Measurements from ENCODE around the gene AGRN. TPM values are rescaled to one million over a fixed set of nuclear protein-coding genes. Genes with fewer than 3 reads are reported as not detected.
"Not testable (repeated sequence)": the region's sequence is repeated elsewhere in the genome, so short reads cannot be mapped to it uniquely, and the experiment has no call there.

AGRN gene
- total RNA-seq, 1 donor from 2014 or later = 14.1 TPM

DNA sequence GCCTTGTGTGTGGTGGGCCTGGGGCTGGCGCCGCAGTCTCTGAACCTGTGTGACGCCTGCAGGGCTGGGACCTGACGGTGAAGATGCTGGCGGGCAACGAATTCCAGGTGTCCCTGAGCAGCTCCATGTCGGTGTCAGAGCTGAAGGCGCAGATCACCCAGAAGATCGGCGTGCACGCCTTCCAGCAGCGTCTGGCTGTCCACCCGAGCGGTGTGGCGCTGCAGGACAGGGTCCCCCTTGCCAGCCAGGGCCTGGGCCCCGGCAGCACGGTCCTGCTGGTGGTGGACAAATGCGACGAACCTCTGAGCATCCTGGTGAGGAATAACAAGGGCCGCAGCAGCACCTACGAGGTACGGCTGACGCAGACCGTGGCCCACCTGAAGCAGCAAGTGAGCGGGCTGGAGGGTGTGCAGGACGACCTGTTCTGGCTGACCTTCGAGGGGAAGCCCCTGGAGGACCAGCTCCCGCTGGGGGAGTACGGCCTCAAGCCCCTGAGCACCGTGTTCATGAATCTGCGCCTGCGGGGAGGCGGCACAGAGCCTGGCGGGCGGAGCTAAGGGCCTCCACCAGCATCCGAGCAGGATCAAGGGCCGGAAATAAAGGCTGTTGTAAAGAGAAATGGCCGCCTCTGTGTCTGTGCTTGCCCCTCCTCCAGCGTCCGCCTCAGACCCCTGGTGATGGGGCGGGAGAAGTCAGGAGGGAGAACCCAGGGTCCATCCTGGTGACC lies 5.8 kb upstream of the AGRN start:
- intact Hi-C loops (cut with DNase I) = no loop called here
- ATAC-seq (peak; percentile 8), DNase-seq (ENCODE audit: missing footprints) (no peak)

DNA sequence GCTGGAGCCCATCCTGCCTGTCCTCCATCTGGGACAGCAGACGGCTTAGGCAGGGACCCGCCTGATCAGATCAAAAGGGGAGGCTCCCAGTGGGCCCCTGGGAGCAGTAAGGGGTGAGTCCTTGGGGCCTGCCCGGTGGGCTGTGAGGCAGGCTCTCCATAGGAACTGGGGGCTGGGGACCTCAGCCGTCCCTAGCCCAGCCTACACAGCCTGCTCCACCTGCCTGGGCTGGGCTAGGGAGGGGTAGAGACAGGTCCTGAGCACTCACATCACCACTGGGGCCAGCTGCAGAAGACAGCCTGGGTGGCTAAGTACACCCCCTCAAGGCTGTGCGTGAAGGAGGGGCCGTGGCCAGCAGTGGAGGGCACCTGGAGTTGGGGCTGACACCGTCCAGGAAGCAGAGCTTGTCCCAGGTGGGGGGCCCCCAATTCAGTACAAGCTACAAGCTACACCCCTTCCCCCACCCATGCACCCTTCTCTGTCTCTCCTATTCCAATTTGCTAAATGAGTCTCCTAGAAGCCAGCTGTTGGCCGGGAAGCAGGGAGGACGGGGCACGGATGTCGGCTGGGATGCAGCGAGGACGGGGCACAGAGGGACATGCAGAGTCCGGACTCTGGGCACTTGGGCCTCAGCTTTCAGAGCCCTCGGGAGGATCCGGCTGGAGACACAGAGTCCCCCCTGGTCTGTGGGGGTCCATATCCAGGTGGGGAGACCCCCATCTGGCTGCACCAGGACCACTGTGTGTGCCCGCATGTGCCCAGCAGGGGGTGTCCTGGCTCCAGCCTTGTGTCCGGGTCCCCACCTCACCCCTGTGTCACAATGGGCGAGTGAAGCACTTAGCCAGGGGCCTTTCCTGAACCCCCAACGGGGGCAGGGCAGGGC lies 4.9 kb upstream of the AGRN start:
- ATAC-seq = no peak
- no peak for DNase-seq (ENCODE audit: missing footprints)
- intact Hi-C loops (cut with DNase I) = no loop called here

DNA sequence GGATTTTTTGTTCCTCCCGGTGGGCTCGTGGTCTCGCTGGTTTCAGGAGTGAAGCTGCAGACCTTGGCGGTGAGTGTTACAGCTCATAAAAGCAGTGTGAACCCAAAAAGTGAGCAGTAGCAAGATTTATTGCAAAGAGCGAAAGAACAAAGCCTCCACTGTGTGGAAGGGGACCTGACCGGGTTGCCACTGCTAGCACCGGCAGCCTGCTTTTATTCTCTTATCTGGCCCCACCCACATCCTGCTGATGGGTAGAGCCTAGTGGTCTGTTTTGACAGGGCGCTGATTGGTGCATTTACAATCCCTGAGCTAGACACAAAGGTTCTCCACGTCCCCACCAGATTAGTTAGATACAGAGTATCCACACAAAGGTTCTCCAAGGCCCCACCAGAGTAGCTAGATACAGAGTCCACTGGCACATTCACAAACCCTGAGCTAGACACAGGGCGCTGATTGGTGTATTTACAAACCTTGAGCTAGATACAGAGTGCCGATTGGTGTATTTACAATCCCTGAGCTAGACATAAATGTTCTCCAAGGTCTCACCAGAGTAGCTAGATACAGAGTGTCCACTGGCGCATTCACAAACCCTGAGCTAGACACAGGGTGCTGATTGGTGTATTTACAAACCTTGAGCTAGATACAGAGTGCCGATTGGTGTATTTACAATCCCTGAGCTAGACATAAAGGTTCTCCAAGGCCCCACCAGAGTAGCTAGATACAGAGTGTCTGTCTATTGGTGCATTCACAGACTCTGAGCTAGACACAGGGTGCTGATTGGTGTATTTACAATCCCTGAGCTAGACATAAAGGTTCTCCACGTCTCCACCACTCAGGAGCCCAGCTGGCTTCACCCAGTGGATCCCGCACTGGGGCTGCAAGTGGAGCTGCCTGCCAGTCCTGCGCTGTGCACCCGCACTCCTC lies 2.3 kb upstream of the AGRN start:
- intact Hi-C loops (cut with DNase I); DNase-seq (ENCODE audit: missing footprints); ATAC-seq: not testable (repeated sequence)

DNA sequence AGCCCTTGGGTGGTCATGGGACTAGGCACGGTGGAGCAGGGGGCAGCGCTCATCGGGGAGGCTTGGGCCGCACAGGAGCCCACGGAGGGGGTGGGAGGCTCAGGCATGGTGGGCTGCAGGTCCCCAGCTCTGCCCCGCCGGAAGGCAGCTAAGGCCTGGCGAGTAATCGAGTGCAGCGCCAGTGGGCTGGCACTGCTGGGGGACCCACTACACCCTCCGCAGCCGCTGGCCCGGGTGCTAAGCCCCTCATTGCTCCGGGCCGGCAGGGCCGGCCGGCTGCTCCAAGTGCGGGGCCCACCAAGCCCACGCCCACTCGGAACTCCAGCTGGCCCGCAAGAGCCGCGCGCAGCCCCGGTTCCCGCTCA lies 1.6 kb upstream of the AGRN start:
- ATAC-seq; intact Hi-C loops (cut with DNase I): not testable (repeated sequence)
- DNase-seq (ENCODE audit: missing footprints) = peak; percentile 65

DNA sequence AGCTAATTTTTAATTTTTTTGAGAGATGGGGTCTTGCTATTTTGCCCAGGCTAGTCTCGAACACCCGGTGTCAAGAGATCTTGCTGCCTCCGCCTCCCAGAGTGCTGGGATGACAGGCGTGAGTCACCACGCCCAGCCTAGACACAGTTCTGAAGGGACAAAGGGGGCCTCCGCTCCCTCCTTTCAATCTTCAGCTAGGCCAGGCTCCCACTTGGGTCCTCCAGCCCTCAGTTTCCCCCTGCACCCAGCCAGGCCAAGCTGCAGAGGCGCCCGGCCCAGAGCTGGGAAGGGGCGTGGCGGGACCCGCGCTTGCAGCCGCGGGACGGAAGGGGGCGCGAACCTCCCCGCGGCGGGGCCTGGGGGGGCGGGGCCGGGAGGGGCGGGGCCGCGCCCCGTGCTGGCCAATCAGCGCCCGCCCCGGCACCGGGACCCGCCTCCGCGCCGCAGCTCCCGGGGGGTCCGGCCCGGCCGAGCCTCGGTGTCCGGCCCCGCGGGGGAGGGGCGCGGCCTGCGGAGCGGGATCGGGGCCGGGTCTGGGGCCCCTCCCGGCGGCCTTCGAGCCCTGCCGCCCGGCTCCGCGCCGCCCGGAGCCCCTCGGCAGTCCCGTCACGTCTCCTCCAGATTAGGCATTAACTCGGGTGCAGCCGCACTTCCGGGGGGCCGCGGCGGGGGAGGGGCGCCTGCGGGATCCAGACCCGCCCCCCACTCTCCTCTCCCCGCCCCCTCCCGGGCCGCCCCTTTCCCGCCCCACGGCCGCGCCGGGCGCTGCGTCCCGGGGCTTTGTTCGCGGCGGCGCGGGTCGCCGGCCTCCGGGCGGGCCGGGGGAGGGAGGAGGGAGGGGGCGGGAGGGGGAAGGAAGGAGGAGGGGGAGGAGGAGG lies 559 bp upstream of the AGRN start:
- DNase-seq (ENCODE audit: missing footprints) (peak; percentile 88), ATAC-seq (peak; percentile 94)
- intact Hi-C loops (cut with DNase I) = no loop called here

DNA sequence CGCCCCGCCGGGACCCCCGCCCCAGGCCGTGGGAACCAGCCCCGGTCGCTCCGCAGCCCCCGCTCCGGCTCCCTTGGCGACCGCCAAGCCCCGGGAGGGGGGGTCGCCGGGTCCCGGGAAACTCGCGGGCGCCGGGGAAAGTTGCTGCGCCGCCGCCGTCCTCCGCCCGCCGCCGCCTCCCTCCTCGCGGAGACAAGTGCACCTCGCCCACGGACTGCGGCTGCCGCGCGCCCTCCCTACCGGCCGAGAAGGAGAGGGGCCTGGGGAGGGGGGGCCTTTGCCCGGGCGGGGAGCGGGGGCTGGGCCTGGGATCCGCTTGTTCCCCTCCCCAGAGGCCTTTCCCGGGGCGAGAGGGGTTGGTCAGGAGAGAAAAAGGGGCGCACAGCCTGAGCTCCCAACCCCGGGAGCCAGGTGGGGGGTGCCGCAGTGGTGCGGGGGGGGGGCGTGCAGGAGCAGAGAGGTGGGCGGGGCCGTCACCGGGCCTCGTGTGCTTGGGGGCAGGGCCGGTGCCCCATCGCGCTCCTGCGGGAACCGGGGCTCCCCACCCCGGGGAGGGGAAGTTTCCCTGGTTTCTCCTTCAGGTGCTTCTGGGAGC lies 592 bp downstream of the AGRN start:
- ATAC-seq = no peak
- intact Hi-C loops (cut with DNase I) = loop anchor here (5.0 kb wide), 1 partner anchor 92 kb away; no protein-coding TSS in a partner anchor
- DNase-seq (ENCODE audit: missing footprints) = peak; percentile 64

DNA sequence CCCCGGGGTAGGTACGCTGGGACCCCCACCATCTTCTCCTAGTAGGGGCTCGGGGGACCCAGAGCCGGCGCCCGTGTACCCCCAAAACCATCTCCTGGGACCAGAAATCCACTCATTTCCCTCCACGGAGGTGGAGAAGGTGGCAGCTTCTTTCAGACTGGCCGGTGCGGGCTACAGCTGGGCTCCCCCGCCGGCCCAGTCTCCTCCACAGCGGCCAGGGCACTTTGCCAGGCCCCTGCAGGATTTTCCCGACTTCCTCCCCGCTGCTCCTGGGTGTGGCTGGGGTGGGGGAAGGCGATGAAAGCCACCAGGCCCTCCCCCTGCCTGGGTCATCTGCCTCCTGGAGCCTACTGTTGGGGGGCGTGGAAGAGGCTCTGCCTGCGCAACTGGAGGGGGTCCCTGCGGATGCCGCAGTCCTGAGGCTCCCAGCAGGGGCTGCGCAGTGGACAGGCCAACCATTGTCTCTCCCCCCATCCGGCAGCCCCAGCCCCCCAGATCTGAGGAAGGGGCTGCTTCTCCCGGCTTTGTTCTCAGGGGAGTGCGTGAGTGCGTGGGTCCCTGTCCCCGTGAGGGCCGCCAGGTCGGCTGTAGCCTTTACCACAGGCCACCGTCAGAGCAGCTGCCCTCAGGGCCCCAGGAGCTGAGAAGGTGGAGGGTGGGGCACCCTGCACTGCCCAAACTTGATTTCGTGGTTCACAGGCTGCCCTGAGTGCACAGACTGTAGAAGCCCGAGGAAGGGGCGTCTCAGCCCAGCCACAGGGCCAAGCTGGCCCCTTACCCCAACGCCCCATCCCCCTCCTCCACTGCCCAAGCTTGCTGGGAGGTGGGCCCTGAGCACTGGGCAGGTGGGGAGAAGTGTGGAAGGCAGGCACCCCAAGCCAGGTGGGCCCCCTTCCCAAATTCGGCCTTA lies 1.3 kb downstream of the AGRN start:
- peak; percentile 5 for ATAC-seq
- DNase-seq (ENCODE audit: missing footprints) = peak; percentile 75
- intact Hi-C loops (cut with DNase I) = loop anchor here (5.0 kb wide), 1 partner anchor 91 kb away; no protein-coding TSS in a partner anchor

DNA sequence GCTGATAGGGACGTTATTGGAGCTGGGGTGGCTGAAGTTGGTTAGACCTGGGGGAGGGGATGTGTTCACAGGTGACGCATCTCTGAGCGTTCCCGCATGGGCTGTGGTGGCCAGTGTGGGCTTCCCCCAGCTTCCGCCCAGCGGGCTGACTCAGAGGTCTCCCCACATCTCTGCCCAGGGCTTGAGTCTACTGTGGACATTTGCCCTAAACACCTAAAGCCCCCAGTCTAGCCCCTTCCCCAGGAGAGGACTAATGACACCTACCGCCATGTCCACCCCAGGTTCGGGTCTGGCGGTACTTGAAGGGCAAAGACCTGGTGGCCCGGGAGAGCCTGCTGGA lies 2.0 kb downstream of the AGRN start:
- DNase-seq (ENCODE audit: missing footprints) (peak; percentile 54), ATAC-seq (no peak)
- intact Hi-C loops (cut with DNase I) = loop anchor here (5.0 kb wide), 1 partner anchor 90 kb away; no protein-coding TSS in a partner anchor

DNA sequence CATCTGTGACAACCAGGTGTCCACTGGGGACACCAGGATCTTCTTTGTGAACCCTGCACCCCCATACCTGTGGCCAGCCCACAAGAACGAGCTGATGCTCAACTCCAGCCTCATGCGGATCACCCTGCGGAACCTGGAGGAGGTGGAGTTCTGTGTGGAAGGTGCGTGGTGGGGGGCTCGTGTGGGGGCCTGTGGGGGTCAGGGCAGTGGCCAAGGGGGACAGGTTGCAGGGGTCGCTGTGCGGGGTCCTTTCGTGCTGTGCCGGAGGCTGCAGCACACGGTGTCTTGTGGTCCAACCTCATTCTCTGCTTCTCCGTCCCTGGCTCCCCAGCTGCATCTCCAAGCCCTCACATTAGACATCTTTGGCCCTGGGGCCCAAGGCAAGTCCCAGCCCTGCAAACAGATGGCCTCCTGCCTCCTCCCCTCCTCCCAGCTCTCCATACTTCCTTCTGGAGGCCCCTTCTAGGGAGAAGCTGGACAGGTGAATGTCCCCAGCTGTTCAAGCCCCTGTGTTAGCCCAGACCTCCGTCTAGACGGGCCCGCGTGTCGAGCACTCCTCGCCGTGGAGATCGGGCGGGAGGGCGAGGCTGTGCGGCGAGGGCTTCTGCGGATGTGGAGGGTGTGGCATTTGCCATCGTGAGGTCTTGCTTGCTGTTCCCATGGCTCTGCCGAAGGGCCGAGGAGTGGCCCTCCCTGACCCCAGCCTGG lies 2.5 kb downstream of the AGRN start:
- DNase-seq (ENCODE audit: missing footprints) = peak; percentile 60
- no peak for ATAC-seq
- intact Hi-C loops (cut with DNase I) = loop anchor here (5.0 kb wide), 1 partner anchor 90 kb away; no protein-coding TSS in a partner anchor

DNA sequence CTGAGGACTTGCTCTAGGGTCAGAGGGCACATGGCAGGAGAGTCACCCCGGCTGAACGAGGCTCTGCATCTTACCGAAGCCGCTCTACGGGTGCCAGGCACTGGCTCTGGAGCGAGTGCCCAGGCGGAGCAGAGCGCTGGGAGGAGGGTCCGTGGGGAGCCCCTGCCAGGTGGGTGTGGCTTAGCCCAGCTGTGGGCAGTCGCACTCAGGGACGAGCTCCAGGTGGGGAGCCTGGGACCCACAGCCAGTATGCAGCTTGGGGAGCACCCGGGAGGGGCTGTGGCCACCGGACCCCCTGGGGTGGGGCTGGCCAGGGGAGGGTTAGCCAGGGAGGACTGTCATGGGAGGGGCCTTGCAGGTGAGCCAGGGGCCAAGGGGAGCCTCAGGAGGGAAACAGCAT lies 3.8 kb downstream of the AGRN start:
- no peak for DNase-seq (ENCODE audit: missing footprints)
- intact Hi-C loops (cut with DNase I) = loop anchor here (5.0 kb wide), 1 partner anchor 89 kb away; no protein-coding TSS in a partner anchor
- no peak for ATAC-seq

DNA sequence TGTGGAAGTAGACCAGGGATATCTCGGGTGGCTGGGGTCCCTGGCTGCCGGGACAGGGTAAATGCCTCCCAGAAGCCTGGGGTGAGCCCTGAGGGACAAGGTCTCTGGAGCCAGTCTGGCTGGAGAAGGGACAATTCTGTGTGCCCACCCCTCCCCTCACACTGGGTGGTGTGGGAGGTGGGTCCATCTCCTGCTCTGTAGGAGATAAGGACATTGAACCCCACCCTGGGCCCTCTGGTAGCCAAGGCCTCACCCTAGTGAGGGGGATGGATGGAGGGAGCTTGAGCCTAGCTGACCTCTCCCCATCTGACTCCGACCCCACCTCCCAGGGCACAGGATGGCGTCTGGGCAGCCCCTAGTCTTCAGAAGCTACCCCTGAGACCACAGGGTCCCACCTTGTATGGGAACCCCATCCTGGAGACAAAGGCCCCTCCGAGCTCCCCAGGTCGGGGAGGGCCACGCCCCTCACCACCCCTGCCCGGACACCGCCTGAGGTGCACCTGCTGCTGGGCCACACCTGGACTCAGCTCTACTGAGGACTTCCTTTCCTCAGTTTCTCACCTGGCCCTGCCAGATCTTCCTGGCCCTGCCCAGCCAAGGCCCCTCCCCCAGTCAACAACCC lies 4.3 kb downstream of the AGRN start:
- DNase-seq (ENCODE audit: missing footprints) = no peak
- intact Hi-C loops (cut with DNase I) = loop anchor here (5.0 kb wide), 1 partner anchor 88 kb away; no protein-coding TSS in a partner anchor

DNA sequence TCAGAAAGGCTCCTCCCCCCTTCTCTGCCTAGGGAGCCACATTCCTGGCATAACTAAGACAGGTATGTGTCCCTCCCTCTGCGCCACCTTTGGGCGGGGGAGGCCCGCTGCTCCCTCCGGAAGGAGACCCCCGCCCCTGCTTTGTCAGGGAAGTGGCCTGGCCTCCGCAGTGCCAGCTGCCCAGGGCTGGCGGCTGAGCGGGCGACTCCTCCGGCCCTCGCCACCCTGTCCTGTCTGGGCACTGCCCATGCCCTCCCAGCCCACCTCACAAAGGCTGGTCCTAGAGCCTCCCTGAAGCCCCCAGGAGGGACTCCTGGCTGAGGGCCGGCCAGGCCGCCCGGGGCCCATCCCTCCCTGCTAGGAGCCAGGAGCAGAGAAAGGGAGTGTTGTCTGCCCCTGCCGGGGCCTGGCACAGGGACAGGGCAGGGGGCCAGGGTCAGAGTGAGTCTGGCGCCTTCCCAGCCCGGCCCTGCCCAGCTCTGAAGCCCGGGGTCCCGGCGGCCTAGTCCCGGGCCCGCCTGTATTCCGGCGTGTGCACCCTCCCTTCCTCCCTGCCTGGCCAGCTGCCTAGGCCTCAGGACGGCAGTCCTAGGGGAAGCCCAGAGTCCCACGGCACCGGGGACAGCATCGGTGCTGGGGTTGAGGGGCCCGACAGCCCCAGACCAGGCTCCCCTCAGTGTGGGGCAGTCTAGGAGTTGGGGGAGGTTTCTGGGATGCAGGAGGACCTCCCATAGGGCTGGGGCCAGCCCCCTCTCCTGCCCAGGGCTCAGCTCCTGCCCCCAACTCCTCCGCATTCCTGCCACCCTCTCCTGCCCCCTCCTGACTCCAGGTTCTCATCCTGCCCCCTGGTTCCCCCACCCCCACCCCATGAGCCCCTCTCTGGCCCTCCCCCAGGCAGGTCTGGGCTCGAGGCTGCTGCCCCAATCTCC lies 5.1 kb downstream of the AGRN start:
- peak; percentile 59 for DNase-seq (ENCODE audit: missing footprints)
- ATAC-seq = no peak
- intact Hi-C loops (cut with DNase I) = loop anchor here (5.0 kb wide), 2 partner anchors 37 to 87 kb away; no protein-coding TSS in a partner anchor

More for the DNA sequence above, 4.3 kb downstream of the AGRN start:
- no peak for ATAC-seq

DNA sequence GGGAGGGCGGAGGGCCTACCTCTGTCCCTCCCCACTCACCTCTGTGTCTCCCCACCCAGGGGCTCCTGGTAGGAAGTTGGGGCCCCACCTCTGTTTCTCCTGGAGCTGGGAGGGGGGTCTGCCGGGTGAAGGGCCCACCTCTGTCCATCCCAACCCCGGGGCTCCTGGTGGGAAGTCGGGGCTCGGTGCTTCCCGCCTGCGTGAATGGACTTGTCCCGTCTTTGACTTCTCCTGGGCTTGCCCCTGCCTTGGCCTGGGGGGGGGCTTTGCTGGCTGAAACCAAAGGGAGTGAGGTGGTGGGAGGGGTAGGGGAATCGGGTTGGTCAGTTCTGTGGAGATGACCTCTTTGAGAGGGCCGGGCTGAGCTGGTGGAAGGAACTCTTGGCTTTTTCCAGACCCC lies 5.8 kb downstream of the AGRN start:
- intact Hi-C loops (cut with DNase I) = loop anchor here (5.0 kb wide), 1 partner anchor 37 kb away; no protein-coding TSS in a partner anchor
- ATAC-seq (no peak), DNase-seq (ENCODE audit: missing footprints) (no peak)

Data from Right ventricle myocardium inferior (tissue), 1 donor.